IMR-90 (cell line): ENCODE results near the gene USP36. TPM values are rescaled to one million over a fixed set of nuclear protein-coding genes. Genes with fewer than 3 reads are reported as not detected.

ENCODE experiments used
- ATAC-seq: fragments of 200-7000 bp; cut with Tn5 transposase; 2 replicates; pipeline ENCODE4 v1.9.1; 2020; ENCODE audit warnings: low read depth, mild to moderate bottlenecking, moderate library complexity
- BruUV-seq: library from RNA; stranded (reverse); fragments of 400-500 nt; replicated peaks from 2 replicates; lab custom pipeline; 2021; lab: Mats Ljungman, UMichigan
- CTCF ChIA-PET: fragments of 300-600 bp; formaldehyde crosslinking; extraction: SDS; loops from one replicate; lab custom pipeline; 2021; ENCODE audit warnings: antibody characterized with exemption; lab: Yijun Ruan, JAX
- POLR2A ChIA-PET: fragments of 300-600 bp; sonication (Branson Sonifier 250); formaldehyde crosslinking; loops from one replicate; lab custom pipeline; 2022; ENCODE audit warnings: antibody characterized with exemption; ENCODE audit not compliant: unreplicated experiment; lab: Charles Lee
- DNase-seq: peaks from one replicate; pipeline ENCODE4 v3.0.0; 2013
- H2AFZ ChIP-seq: replicated peaks from 2 replicates; pipeline ENCODE3; 2013; ENCODE audit warnings: low read length, mild to moderate bottlenecking; ENCODE audit not compliant: poor library complexity
- H2AK5ac ChIP-seq: 2 replicates; pipeline ENCODE4 v1.6.1; 2013; ENCODE audit warnings: low read depth, low read length, inconsistent platforms
- H2AK9ac ChIP-seq: replicated peaks from 2 replicates; pipeline ENCODE3; 2013; ENCODE audit warnings: mild to moderate bottlenecking, low read depth, low read length, moderate library complexity; ENCODE audit not compliant: poor library complexity
- H2BK120ac ChIP-seq: 2 replicates; pipeline ENCODE4 v1.6.1; 2013; ENCODE audit warnings: low read depth, low read length, inconsistent platforms
- H2BK15ac ChIP-seq: 3 replicates; pipeline ENCODE4 v1.6.1; 2013; ENCODE audit warnings: low read depth, low read length, inconsistent platforms
- H2BK20ac ChIP-seq: 2 replicates; pipeline ENCODE4 v1.6.1; 2013; ENCODE audit warnings: low read depth, mild to moderate bottlenecking, inconsistent platforms, low read length, moderate library complexity
- H2BK5ac ChIP-seq: 2 replicates; pipeline ENCODE4 v1.6.1; 2013; ENCODE audit warnings: mild to moderate bottlenecking, low read depth, low read length, inconsistent platforms; ENCODE audit not compliant: poor library complexity, severe bottlenecking
- H3K14ac ChIP-seq: replicated peaks from 2 replicates; pipeline ENCODE4 v1.6.1; 2013; ENCODE audit warnings: low read depth, low read length, inconsistent platforms
- H3K18ac ChIP-seq: 2 replicates; pipeline ENCODE4 v1.6.1; 2013; ENCODE audit warnings: low read depth, low read length, control low read depth
- H3K23ac ChIP-seq: 2 replicates; pipeline ENCODE4 v1.6.1; 2013; ENCODE audit warnings: low read depth, low read length, inconsistent platforms
- H3K27ac ChIP-seq: 2 replicates; pipeline ENCODE4 v1.5.1; 2013; ENCODE audit warnings: mild to moderate bottlenecking, control low read depth, low read length; ENCODE audit not compliant: insufficient read depth
- H3K27me3 ChIP-seq: 2 replicates; pipeline ENCODE4 v1.6.1; 2013; ENCODE audit warnings: low read length; ENCODE audit not compliant: control insufficient read depth, insufficient read depth
- H3K36me3 ChIP-seq: 2 replicates; pipeline ENCODE4 v1.6.1; 2013; ENCODE audit warnings: low read length, mixed read lengths; ENCODE audit not compliant: control insufficient read depth, insufficient read depth
- H3K4ac ChIP-seq: 2 replicates; pipeline ENCODE4 v1.6.1; 2013; ENCODE audit warnings: low read depth, low read length, inconsistent platforms
- H3K4me1 ChIP-seq: 2 replicates; pipeline ENCODE4 v1.6.1; 2013; ENCODE audit warnings: low read length, mixed read lengths; ENCODE audit not compliant: control insufficient read depth, insufficient read depth
- H3K4me2 ChIP-seq: 2 replicates; pipeline ENCODE4 v1.6.1; 2013; ENCODE audit warnings: low read depth, mild to moderate bottlenecking, control low read depth, low read length, moderate library complexity
- H3K4me3 ChIP-seq: 2 replicates; pipeline ENCODE4 v1.5.1; 2013; ENCODE audit warnings: low read depth, mild to moderate bottlenecking, control low read depth, low read length, moderate library complexity; ENCODE audit not compliant: insufficient read depth
- H3K56ac ChIP-seq: 2 replicates; pipeline ENCODE4 v1.6.1; 2013; ENCODE audit warnings: low read length, inconsistent platforms; ENCODE audit not compliant: insufficient read depth; ENCODE audit errors: extremely low read depth
- H3K79me1 ChIP-seq, 2 experiments: 2 replicates each; pipeline ENCODE4 v1.6.1; 2013; ENCODE audit warnings: low read length in 2 of 2, inconsistent platforms in 1 of 2, low read depth in 1 of 2
- H3K9ac ChIP-seq: 2 replicates; pipeline ENCODE4 v1.6.1; 2013; ENCODE audit warnings: low read depth, low read length, control low read depth
- H3K9me1 ChIP-seq: 2 replicates; pipeline ENCODE4 v1.6.1; 2013; ENCODE audit warnings: low read length, inconsistent platforms; ENCODE audit not compliant: insufficient read depth
- H3K9me3 ChIP-seq: 2 replicates; pipeline ENCODE4 v1.6.1; 2013; ENCODE audit warnings: low read length; ENCODE audit not compliant: control insufficient read depth, insufficient read depth
- H4K20me1 ChIP-seq: 2 replicates; pipeline ENCODE4 v1.6.1; 2013; ENCODE audit warnings: low read length, inconsistent platforms; ENCODE audit not compliant: insufficient read depth
- H4K5ac ChIP-seq: 2 replicates; pipeline ENCODE4 v1.6.1; 2013; ENCODE audit warnings: mild to moderate bottlenecking, low read depth, low read length, control low read depth
- H4K8ac ChIP-seq, 2 experiments: 2 replicates each; pipeline ENCODE4 v1.6.1; 2013; ENCODE audit warnings: low read depth in 2 of 2, low read length in 2 of 2, control low read depth in 1 of 2, inconsistent platforms in 1 of 2
- H4K91ac ChIP-seq: 2 replicates; pipeline ENCODE4 v1.6.1; 2013; ENCODE audit warnings: low read depth, low read length, inconsistent platforms; ENCODE audit not compliant: insufficient read depth
- BHLHE40 ChIP-seq: fragments of 150-350 bp; IDR thresholded peaks from 2 replicates; pipeline ENCODE4 v1.6.1; 2016; ENCODE audit warnings: mild to moderate bottlenecking, low read depth, low read length
- CEBPB ChIP-seq: IDR thresholded peaks from 2 replicates; pipeline ENCODE4 v1.6.1; 2012; ENCODE audit warnings: low read depth, low read length, improper control_type of control experiment
- CHD1 ChIP-seq: IDR thresholded peaks from 2 replicates; pipeline ENCODE4 v1.6.1; 2012; ENCODE audit warnings: low read depth, low read length, improper control_type of control experiment
- CTCF ChIP-seq: conservative IDR thresholded peaks from 2 replicates; pipeline ENCODE4 v1.5.1; 2012; ENCODE audit warnings: mild to moderate bottlenecking, low read depth, low read length, improper control_type of control experiment
- ELK1 ChIP-seq: fragments of 150-350 bp; IDR thresholded peaks from 2 replicates; pipeline ENCODE4 v1.6.1; 2016; ENCODE audit warnings: low read depth, mild to moderate bottlenecking, low read length, moderate library complexity, borderline replicate concordance
- FOS ChIP-seq: fragments of 150-350 bp; IDR thresholded peaks from 2 replicates; pipeline ENCODE4 v1.6.1; 2016; ENCODE audit warnings: low read depth, low read length
- MAFK ChIP-seq: IDR thresholded peaks from 2 replicates; pipeline ENCODE4 v1.6.1; 2012; ENCODE audit warnings: low read depth, low read length, improper control_type of control experiment
- MAZ ChIP-seq: IDR thresholded peaks from 2 replicates; pipeline ENCODE4 v1.6.1; 2012; ENCODE audit warnings: low read depth, mild to moderate bottlenecking, low read length, improper control_type of control experiment, moderate library complexity, borderline replicate concordance
- MXI1 ChIP-seq: IDR thresholded peaks from 2 replicates; pipeline ENCODE4 v1.6.1; 2012; ENCODE audit warnings: low read depth, mild to moderate bottlenecking, low read length, moderate library complexity, borderline replicate concordance
- NFE2L2 ChIP-seq: fragments of 150-350 bp; IDR thresholded peaks from 2 replicates; pipeline ENCODE4 v1.6.1; 2016; ENCODE audit warnings: low read depth, mild to moderate bottlenecking, low read length
- POLR2A ChIP-seq: IDR thresholded peaks from 2 replicates; pipeline ENCODE4 v1.6.1; 2012; ENCODE audit warnings: mild to moderate bottlenecking, low read depth, low read length
- RAD21 ChIP-seq: IDR thresholded peaks from 2 replicates; pipeline ENCODE4 v1.6.1; 2012; ENCODE audit warnings: low read length, improper control_type of control experiment
- RCOR1 ChIP-seq: IDR thresholded peaks from 2 replicates; pipeline ENCODE4 v1.6.1; 2012; ENCODE audit warnings: mild to moderate bottlenecking, low read length, improper control_type of control experiment; ENCODE audit not compliant: insufficient replicate concordance
- RFX5 ChIP-seq: IDR thresholded peaks from 2 replicates; pipeline ENCODE4 v1.8.0; 2012; ENCODE audit warnings: low read depth, mild to moderate bottlenecking, low read length, moderate library complexity
- SMC3 ChIP-seq: fragments of 150-350 bp; IDR thresholded peaks from 2 replicates; pipeline ENCODE4 v1.6.1; 2016; ENCODE audit warnings: low read depth, mild to moderate bottlenecking, antibody characterized with exemption, low read length, moderate library complexity
- USF2 ChIP-seq: fragments of 150-350 bp; IDR thresholded peaks from 2 replicates; pipeline ENCODE4 v1.6.1; 2017; ENCODE audit warnings: mild to moderate bottlenecking, antibody characterized with exemption, low read length, low read depth
- WGBS, 2 experiments: methylation state at CpG; one replicate each; pipeline versions ENCODE4 v1.1.5 to v1.1.7; 2013; ENCODE audit warnings: missing lambda C conversion rate in 2 of 2; ENCODE audit not compliant: insufficient read length in 1 of 2; ENCODE audit errors: extremely low coverage in 2 of 2; 5-methylcytosine and 5-hydroxymethylcytosine counted together
- dilution Hi-C: fragments of 300-500 bp; cut with HindIII; formaldehyde crosslinking; loops from one replicate; pipeline ENCODE4 v1.14.3; 2018; ENCODE audit warnings: low sequenced_read_pairs; ENCODE audit not compliant: unreplicated experiment
- in situ Hi-C: fragments of 300-500 bp; cut with MboI; formaldehyde crosslinking; loops from 3 replicates; pipeline ENCODE4 v1.14.3; 2019; ENCODE audit warnings: low sequenced_read_pairs, inconsistent platforms, mixed read lengths
- intact Hi-C: fragments of 100-400 bp; cut with micrococcal nuclease; formaldehyde crosslinking; loops from 2 replicates; pipeline ENCODE4 v1.10.0; 2022
- polyA plus RNA-seq, 3 experiments: library from polyadenylated mRNA; depleted of rRNA; stranded (reverse); fragments of >200 nt; gene quantifications; 2 replicates each; pipeline ENCODE4 v1.2.3, GENCODE V29; 2012; ENCODE audit warnings: low replicate concordance in 1 of 3
- total RNA-seq: library from RNA; depleted of rRNA; stranded (reverse); fragments of >200 nt; gene quantifications from 2 replicates; pipeline ENCODE4 v1.2.3, GENCODE V29; 2012

USP36 gene
- total and polyA plus RNA-seq, 2 of the 4 experiments (the other 2 are of a cell fraction), result 30.6 to 38.3 TPM

DNA sequence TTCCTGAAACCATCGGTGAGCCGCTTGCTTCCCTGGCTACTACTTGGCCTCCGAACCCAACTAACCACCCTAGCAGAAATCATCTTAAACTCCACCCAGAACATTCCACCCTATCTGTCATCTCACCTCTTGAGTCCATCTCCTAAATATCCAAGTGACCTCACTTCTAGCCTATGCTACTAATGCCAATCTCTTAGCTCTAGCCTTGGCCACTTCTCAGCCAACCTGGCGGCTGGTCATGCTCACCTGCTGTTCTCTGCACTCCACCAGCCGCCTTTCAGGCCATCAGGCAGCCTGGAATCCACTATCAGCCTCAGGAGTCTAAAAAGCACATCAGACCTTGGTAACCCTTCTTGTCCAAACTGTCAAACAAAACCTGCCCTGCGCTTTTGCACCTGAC is 46.6 kb downstream of the USP36 start:
- H2BK120ac ChIP-seq, result no peak overlapping the region
- no peak overlapping the region for H4K91ac ChIP-seq
- H3K23ac ChIP-seq, result no peak overlapping the region
- H3K36me3 ChIP-seq, result peaks cover 47% of the 10 kb centered on the region
- no peak overlapping the region for H2BK20ac ChIP-seq
- DNase-seq, result no peak
- no peak overlapping the region for H4K8ac ChIP-seq
- no peak overlapping the region for H3K4ac ChIP-seq
- no peak overlapping the region for H2BK5ac ChIP-seq
- CTCF ChIA-PET, result no interaction called here
- peaks cover 7% of the 10 kb centered on the region for H4K20me1 ChIP-seq
- no peak for ATAC-seq
- in situ Hi-C loops, result no loop called here
- no TSS peak for BruUV-seq
- no peak overlapping the region for H3K18ac ChIP-seq
- no peak overlapping the region for H3K4me2 ChIP-seq
- peaks cover 3 to 54% of the 10 kb centered on the region in 2 experiments; a peak in 2 of 4 replicates for H3K79me1 ChIP-seq
- no peak overlapping the region for H4K5ac ChIP-seq
- no peak overlapping the region for H2BK15ac ChIP-seq
- no peak overlapping the region for H3K14ac ChIP-seq
- TF ChIP-seq CTCF, result no peak
- TF ChIP-seq CHD1, result no peak
- TF ChIP-seq RCOR1, result no peak
- no peak for TF ChIP-seq POLR2A
- no peak for TF ChIP-seq MAZ
- no peak for TF ChIP-seq SMC3
- no peak for TF ChIP-seq USF2
- no peak for TF ChIP-seq ELK1
- no peak for TF ChIP-seq FOS
- TF ChIP-seq MXI1, result no peak
- no peak for TF ChIP-seq RFX5
- TF ChIP-seq MAFK, result no peak
- TF ChIP-seq BHLHE40, result no peak
- TF ChIP-seq NFE2L2, result no peak
- TF ChIP-seq RAD21, result no peak
- TF ChIP-seq CEBPB, result no peak
- H3K4me1 ChIP-seq, result peaks cover 29% of the 10 kb centered on the region
- H2AK9ac ChIP-seq, result peak overlapping the region; percentile 17
- no peaks in the 10 kb centered on the region for H3K27me3 ChIP-seq
- no peak overlapping the region for H3K27ac ChIP-seq
- H3K9ac ChIP-seq, result no peak overlapping the region
- H3K9me3 ChIP-seq, result no peaks in the 10 kb centered on the region
- H3K9me1 ChIP-seq, result peaks cover 35% of the 10 kb centered on the region
- H2AFZ ChIP-seq, result no peak overlapping the region
- POLR2A ChIA-PET, result no interaction called here
- no peak overlapping the region for H2AK5ac ChIP-seq
- 82% methylated on average over 5 of the region's 6 CpGs; no CpG with 5 or more reads in 1 of the 2 experiments for WGBS, 2 experiments
- no peak overlapping the region for H3K56ac ChIP-seq
- dilution Hi-C loops, result no loop called here
- H3K4me3 ChIP-seq, result no peak overlapping the region
- intact Hi-C loops, result no loop called here
